ENCODE data around the gene LRRC1.
A peak's percentile ranks its signal among the peaks of the same experiment; 100 is the strongest.
"Not testable (repeated sequence)": the region's sequence is repeated elsewhere in the genome, so short reads cannot be mapped to it uniquely, and the experiment has no call there.

LRRC1 gene

DNA sequence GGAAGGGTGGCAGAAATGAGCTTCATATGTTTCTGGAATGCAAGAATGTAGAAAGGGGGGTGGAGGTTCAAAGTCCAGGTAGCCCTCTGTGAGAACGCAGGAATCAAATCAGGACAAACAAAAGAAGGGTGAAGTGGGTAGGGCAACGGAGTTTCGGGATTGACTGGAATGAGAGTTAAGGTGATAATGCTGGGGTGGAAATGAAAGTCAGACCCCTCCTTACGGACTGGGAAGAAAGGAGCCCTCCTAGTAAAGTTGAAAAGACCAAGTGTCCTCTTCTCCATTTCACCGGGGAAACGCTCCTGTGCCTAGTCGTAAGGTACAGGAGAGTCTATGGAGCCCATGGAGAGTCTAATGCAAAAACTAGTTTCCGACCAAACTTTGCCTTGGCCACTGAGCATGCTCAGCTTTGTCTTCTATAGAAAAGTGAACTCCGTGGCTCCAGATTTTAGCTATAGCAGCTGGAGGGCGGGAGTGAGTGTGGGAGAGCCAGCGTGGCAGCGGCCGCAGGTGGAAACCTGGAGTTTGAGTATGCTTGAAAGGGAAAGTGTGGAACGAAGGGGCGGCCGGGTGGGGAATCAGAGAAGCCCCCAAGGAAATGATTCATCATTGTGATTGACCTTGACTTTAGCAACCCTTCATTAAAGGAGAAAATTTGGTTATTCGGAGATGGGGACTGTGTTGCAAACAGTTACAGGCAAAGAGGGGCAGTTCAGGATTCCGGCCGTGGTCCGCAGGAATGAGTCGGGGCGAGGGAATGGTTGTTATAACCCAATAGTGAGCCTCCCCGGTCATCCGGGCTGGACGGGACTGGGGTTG lies 1.3 kb upstream of the LRRC1 start:
- peak; percentile 70 for DNase-seq

- DNase-seq: peak; percentile 73
Measured at GRCh38 chr6:53794137-53794719, 577 bp upstream of the LRRC1 start.

DNA sequence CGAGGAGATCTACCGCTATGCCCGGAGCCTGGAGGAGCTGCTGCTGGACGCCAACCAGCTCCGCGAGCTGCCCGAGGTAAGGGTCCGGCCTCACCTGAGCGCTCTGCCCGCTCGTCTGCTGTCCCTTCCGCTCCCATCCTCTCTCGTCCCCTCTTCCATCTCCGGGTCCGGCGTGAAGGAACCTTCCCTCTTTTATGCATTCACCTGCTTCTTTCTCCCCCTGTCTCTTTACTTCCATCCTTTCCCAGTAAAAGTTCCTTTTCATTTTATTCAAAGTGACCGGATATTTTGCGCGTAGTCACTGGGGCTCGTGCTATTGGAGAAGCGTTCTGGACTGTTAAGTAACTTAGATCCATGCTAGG lies 516 bp downstream of the LRRC1 start:
- peak; percentile 59 for DNase-seq

GRCh38 chr6:53795702-53796450 lies 1.1 kb downstream of the LRRC1 start:
- no peak for DNase-seq

- DNase-seq: no peak
Measured at GRCh38 chr6:53796451-53796780, 1.6 kb downstream of the LRRC1 start.

DNA sequence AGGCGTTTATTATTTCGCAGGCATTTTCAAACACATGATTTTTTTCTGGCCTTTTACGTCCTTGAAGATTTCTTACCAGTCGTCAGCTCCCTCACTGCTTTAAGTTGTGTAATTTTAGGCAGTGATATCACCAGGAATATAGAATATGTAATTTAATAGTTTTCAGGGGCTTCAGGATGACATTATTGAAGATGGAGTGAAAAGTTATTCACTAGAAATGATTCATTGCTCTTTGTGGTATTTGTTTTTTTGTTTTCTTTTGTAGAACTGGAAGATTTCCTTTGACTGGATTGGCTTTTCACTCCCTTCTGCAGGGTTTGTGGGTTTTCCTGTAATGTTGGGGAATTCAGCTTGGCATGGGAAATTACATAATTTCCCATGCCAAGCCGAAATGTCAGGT lies 2.0 kb downstream of the LRRC1 start:
- no peak for DNase-seq

DNA sequence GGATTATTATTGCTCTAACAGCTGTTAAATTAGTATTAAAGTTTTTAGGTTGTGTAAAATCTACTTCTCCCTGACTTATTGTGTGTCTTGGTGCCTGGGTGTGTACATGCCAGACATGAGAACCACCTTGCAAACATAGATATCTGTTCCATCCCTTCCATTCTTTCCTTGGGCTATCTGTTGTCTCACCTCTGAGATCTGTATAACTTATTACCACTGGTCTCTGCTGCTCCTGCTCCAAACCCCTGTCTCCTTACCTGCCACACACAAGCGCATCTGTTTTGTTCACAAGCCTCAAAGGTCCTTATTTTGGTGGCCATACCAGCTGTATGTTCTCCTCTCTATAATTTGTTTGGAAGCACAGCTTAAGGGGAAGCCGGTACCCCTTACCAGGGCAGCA lies 2.5 kb downstream of the LRRC1 start:
- DNase-seq: no peak

DNA sequence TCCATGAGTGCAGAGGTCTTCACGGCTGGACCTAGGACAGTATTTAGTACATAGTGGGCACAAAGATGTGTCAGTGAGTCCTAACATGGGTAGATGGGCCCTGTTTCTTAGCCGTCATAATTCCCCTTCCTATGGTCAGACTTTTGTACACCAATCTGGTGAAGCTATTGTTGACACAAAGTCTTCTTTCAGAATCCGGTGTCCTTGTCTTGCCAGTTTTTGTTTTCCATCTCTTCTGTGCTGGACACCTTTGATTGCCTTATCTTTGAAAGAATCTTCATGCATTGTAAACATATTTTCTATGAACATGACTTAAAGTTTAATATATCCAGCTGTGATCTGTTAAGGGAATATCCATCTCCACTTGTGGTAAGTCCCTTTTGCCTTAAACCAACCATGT lies 4.5 kb downstream of the LRRC1 start:
- no peak for DNase-seq

DNA sequence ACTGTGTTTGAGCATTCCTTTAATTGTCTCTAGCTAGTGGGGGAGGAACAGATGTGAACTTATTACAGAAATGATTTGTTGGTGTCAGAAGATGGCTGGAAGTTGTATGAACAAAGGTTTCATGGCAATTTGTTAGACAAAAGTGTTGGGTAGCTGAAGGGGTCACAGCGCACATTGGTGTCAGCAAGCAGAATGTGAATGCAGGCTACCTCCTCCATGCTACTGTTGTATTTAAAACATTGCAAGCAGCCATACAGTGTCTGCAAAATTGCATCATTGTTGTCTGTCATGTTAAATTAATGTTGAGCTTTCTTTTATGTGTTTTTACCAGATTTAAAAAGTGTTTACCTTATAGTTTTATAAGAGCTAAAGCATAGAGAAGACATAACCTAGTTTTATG lies 6.2 kb downstream of the LRRC1 start:
- no peak for DNase-seq

- DNase-seq: no peak
Measured at GRCh38 chr6:53802582-53802981, 7.8 kb downstream of the LRRC1 start.

DNA sequence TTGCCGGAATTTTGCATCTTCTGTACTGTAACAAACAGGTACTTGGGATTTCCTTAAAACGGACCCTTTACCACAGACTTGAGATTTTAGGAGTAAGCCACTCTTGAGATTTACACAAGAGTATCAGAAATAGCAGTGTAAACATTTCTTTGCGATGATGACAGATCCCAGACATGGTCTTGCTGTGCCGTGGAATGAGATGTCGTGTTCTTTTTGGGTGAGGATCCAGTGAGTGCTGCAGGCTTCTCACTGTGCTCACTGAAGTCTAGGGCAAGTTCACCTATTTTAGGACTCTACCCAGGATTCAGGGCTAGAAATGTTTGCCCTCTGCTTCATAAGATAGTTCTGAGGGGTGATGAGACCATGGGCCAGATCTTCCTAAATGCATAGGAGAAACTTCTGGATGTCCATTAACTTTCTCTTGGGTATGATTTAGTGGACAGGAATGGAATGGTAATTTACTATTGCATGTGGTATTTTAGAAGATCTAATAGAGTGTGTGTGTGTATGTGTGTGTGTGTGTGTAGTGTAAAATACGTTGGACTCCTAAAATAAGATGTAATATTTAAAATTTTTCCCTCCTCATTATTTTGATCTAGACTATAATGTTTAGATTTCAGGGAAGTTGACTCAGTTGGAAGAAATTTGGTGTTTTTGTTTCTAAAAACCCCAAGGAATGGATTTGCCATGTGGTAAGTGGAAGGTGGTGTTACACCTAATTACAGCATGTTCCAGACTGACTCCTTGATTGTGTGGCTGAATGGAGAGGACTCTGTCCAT lies 8.5 kb downstream of the LRRC1 start:
- DNase-seq: no peak

DNA sequence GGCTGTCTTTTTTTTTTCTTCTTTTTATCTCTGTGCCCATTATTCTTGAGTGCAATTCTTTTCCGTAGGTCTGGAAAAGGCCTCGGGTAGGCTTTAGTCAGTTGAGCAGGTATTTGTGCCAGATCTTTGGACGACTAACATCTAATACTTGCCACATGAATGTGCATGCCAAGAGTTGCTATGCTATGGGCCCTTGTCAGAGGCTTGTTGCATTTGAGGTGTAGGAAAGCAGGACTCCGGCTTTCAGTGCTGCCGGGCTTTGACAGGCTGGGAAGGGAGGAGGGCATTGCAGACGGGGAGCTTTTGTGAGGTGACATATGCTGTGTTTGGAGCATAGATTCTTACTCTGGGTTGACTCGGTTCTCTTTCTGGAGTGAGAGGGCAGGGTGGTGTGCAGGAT lies 10.2 kb downstream of the LRRC1 start:
- DNase-seq: no peak

- no peak for DNase-seq
Measured at GRCh38 chr6:53805725-53806124, 10.9 kb downstream of the LRRC1 start.

GRCh38 chr6:53807606-53808005 lies 12.8 kb downstream of the LRRC1 start:
- not testable (repeated sequence) for DNase-seq

DNA sequence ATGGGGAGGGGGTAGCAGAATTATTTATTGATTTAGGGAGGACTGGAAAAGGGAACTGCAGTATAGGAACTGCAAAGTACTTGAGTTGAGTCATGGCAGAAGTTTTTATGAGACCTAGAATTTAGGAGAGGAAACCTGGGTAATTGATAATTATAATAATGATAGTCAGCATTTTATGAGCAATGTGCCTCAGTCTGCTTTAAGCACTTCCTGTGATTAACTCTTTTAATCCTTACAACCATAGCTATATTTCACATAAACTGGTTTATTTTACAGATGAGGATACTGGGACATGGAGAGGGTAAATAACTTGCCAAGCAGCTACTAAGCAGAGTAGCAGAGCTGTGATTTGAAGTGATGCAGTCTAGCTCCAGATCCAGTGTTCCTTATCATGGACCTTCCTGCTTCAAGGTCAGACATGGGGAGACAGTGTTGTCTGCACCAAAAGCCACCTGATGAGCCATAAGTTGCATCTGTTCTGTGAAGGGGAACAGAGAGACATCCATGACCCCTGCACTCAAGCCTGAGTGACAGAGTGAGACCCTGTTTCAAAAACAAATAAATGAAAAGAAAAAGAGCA lies 13.6 kb downstream of the LRRC1 start:
- DNase-seq: no peak

DNA sequence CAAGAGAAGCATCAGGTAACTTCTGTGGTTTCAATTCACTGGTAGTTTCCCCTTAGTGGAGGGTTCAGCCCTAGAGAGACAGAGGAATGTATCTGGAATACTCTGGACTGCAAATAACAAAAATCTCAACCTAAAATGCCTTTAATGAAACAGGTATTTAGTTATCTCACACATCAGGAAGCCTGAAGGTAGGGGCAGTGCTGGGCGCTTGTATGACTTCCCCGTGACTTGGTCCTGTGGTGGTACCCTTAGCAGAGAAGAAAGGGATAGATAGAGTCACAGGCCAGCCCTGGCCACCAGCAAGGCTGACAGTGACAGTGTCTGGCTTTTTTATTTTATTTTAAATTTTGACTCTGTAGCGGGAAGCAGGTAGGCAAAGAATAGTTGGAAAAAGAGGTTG lies 14.9 kb downstream of the LRRC1 start:
- DNase-seq: no peak

DNA sequence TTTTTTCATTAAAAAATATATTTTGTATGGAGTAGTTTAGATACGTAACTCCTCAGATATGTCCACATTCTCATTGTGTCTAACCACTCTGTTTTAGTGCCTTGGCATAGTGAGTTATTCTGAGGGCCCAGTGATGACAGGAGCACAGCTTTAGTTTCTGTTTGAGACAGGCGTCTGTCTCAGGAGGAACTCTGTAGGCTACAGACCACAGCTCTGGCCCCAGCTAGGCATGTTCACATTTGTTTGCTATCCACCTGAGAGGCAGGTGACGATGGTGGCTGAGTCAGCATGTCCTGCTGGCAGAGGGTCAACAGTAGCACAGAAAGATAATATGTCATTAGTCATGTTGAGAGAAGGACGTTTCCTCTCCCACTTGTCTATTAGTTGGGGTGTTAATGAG lies 16.3 kb downstream of the LRRC1 start:
- DNase-seq: peak; percentile 10

GRCh38 chr6:53811746-53812145 lies 16.9 kb downstream of the LRRC1 start:
- no peak for DNase-seq

DNA sequence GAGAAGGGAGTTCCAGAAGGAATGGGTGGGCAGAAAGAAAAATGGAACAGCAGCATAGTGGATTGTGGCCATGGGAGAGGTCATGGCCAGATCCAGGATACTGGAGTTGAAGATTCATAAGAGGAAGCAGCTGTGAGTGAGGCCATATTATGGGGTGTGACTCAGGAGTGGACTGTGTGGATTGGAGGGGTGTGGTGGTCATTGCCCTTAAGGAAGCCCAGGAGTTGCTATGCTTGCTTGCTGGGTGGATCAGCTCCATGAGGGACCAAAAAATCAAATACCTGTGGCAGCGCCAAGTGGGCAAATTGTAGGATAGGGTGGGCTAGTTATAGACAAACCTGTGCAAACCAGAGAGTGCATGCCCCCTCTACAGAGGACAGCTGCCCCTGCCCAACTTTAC lies 18.3 kb downstream of the LRRC1 start:
- DNase-seq: no peak

DNA sequence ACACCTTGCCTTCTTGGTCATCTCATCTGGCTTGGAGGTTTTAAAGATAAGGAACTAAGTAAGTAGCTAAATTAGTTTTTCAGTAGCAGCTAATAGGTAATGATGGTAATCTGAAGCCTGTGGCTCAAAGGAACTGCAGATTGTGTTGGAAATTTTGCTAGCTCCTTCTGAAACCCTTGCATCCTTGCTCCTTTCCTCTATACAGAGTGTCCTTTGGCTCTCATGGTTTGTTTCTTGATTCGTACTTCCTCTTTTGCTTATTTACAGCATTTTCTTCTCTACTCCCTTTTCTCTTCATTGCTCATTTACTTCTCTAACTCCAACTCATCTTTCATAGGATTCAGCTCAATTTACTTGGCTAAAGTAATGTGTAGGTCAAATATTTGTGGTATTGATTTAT lies 19.0 kb downstream of the LRRC1 start:
- peak; percentile 28 for DNase-seq

- DNase-seq: no peak
Measured at GRCh38 chr6:53814353-53814752, 19.5 kb downstream of the LRRC1 start.

GRCh38 chr6:53815381-53816119 lies 20.7 kb downstream of the LRRC1 start:
- DNase-seq: no peak

Data from OCI-M1 (cell line).